GM23338 (cell line): Measurements from ENCODE around the gene SLF2. TPM values are rescaled to one million over a fixed set of nuclear protein-coding genes. Genes with fewer than 3 reads are reported as not detected.

Source experiments
- ATAC-seq: fragments of 200-7000 bp; cut with Tn5 transposase; 3 replicates; pipeline ENCODE4 v1.9.1; 2020
- DNase-seq: peaks from one replicate; pipeline ENCODE4 v3.0.0-alpha.2; 2015; ENCODE audit warnings: low spot score
- H2AFZ ChIP-seq: fragments of 200-600 bp; sonication (generic); 2 replicates; pipeline ENCODE4 v1.8.0; 2016; ENCODE audit warnings: antibody characterized with exemption, mild to moderate bottlenecking, moderate library complexity
- H3F3A ChIP-seq: fragments of 200-600 bp; sonication (generic); replicated peaks from 2 replicates; pipeline ENCODE4 v1.8.0; 2017; ENCODE audit warnings: antibody characterized with exemption, mixed run types, low read depth
- H3K27ac ChIP-seq: fragments of 200-600 bp; sonication (generic); 2 replicates; pipeline ENCODE4 v1.6.1; 2016; ENCODE audit warnings: low read depth
- H3K27me3 ChIP-seq: fragments of 200-600 bp; sonication (generic); 2 replicates; pipeline ENCODE4 v1.8.0; 2016; ENCODE audit warnings: mild to moderate bottlenecking, mixed run types, moderate library complexity; ENCODE audit not compliant: insufficient read depth
- H3K36me3 ChIP-seq: fragments of 200-600 bp; sonication (generic); 2 replicates; pipeline ENCODE4 v1.8.0; 2016; ENCODE audit warnings: mild to moderate bottlenecking; ENCODE audit not compliant: insufficient read depth
- H3K4me1 ChIP-seq: fragments of 200-600 bp; sonication (generic); 2 replicates; pipeline ENCODE4 v1.8.0; 2016; ENCODE audit warnings: mild to moderate bottlenecking, moderate library complexity; ENCODE audit not compliant: insufficient read depth
- H3K4me2 ChIP-seq: fragments of 200-600 bp; sonication (generic); 2 replicates; pipeline ENCODE4 v1.7.1; 2017; ENCODE audit warnings: mixed run types
- H3K4me3 ChIP-seq: fragments of 200-600 bp; sonication (generic); 2 replicates; pipeline ENCODE4 v1.6.1; 2016; ENCODE audit warnings: mixed run types
- H3K79me2 ChIP-seq: fragments of 200-600 bp; sonication (generic); replicated peaks from 2 replicates; pipeline ENCODE4 v1.8.0; 2017; ENCODE audit warnings: mild to moderate bottlenecking; ENCODE audit not compliant: insufficient read depth
- H3K9me2 ChIP-seq: fragments of 200-600 bp; sonication (generic); 2 replicates; pipeline ENCODE4 v1.8.0; 2017; ENCODE audit not compliant: insufficient read depth
- H4K20me1 ChIP-seq: fragments of 200-600 bp; sonication (generic); replicated peaks from 2 replicates; pipeline ENCODE4 v1.8.0; 2017; ENCODE audit warnings: mild to moderate bottlenecking; ENCODE audit not compliant: insufficient read depth
- H3K27ac Mint-ChIP-seq: 2 replicates; pipeline ENCODE4 v1.8.0; 2020; ENCODE audit warnings: inconsistent platforms, mild to moderate bottlenecking, moderate library complexity, mixed read lengths
- H3K27me3 Mint-ChIP-seq: 3 replicates; pipeline ENCODE4 v1.8.0; 2022; ENCODE audit warnings: low read depth, mild to moderate bottlenecking, moderate library complexity, mixed read lengths, inconsistent platforms; ENCODE audit not compliant: insufficient read depth, poor library complexity
- H3K36me3 Mint-ChIP-seq: 3 replicates; pipeline ENCODE4 v1.8.0; 2021; ENCODE audit warnings: low read depth, mild to moderate bottlenecking, inconsistent platforms, moderate library complexity, mixed read lengths
- H3K4me1 Mint-ChIP-seq: 3 replicates; pipeline ENCODE4 v1.8.0; 2020; ENCODE audit warnings: mild to moderate bottlenecking, inconsistent platforms, mixed read lengths
- H3K4me3 Mint-ChIP-seq: 3 replicates; pipeline ENCODE4 v1.8.0; 2021; ENCODE audit warnings: moderate library complexity, mild to moderate bottlenecking, inconsistent platforms, mixed read lengths
- H3K9me3 Mint-ChIP-seq: 3 replicates; pipeline ENCODE4 v1.8.0; 2020; ENCODE audit warnings: moderate library complexity, mild to moderate bottlenecking, inconsistent platforms, mixed read lengths
- CREB1 ChIP-seq: fragments of 250-450 bp; sonication (Bioruptor Pico); IDR thresholded peaks from 2 replicates; pipeline ENCODE4 v1.5.0; 2020; ENCODE audit warnings: low read depth, mild to moderate bottlenecking, moderate library complexity
- ETS1 ChIP-seq: IDR thresholded peaks from 2 replicates; pipeline ENCODE4 v1.6.1; 2016; ENCODE audit warnings: antibody characterized with exemption
- EZH2 ChIP-seq: fragments of 200-600 bp; sonication (generic); IDR thresholded peaks from one replicate; pipeline ENCODE4 v1.8.0; 2017; ENCODE audit warnings: antibody characterized with exemption, mild to moderate bottlenecking, low read depth; ENCODE audit not compliant: unreplicated experiment
- JUNB ChIP-seq: IDR thresholded peaks from one replicate; pipeline ENCODE4 v1.6.1; 2016; ENCODE audit warnings: antibody characterized with exemption; ENCODE audit not compliant: unreplicated experiment
- NANOG ChIP-seq: IDR thresholded peaks from 2 replicates; pipeline ENCODE4 v1.6.1; 2016; ENCODE audit warnings: antibody characterized with exemption, borderline replicate concordance
- POLR2AphosphoS5 ChIP-seq: IDR thresholded peaks from 2 replicates; pipeline ENCODE4 v1.6.1; 2016; ENCODE audit warnings: antibody characterized with exemption, low read depth
- REST ChIP-seq: IDR thresholded peaks from one replicate; pipeline ENCODE4 v1.6.1; 2018; ENCODE audit warnings: antibody characterized with exemption; ENCODE audit not compliant: unreplicated experiment
- STAT1 ChIP-seq: IDR thresholded peaks from one replicate; pipeline ENCODE4 v1.6.1; 2016; ENCODE audit warnings: antibody characterized with exemption; ENCODE audit not compliant: unreplicated experiment
- ZNF114 ChIP-seq: fragments of 250-450 bp; sonication (Bioruptor Pico); IDR thresholded peaks from 2 replicates; pipeline ENCODE4 v1.5.0; 2020; ENCODE audit warnings: mild to moderate bottlenecking, moderate library complexity
- ZNF462 ChIP-seq: fragments of 250-450 bp; sonication (Bioruptor Pico); IDR thresholded peaks from 2 replicates; pipeline ENCODE4 v1.5.0; 2020; ENCODE audit warnings: mild to moderate bottlenecking, moderate library complexity
- polyA plus RNA-seq: library from polyadenylated mRNA; unstranded; fragments of >200 nt; fragmentation: Nextera tagmentation; extraction: Ambion mirVana; gene quantifications from 2 replicates; pipeline ENCODE4 v1.2.1, GENCODE V29; 2016
- total RNA-seq: library from RNA; depleted of rRNA; stranded (reverse); fragments of >200 nt; shearing (Covaris generic); gene quantifications from 2 replicates; pipeline ENCODE4 v1.2.3, GENCODE V29; 2014

SLF2 gene
- total and polyA plus RNA-seq, 2 experiments from 2014 or later, result 13.6 to 22.1 TPM

- Histone ChIP-seq H2AFZ (no peak overlapping the region; the same call in 1 of the 2 replicates), H3F3A (no peaks in the 10 kb centered on the region), H3K36me3 (no peaks in the 10 kb centered on the region), H3K27me3 (peaks cover 14% of the 10 kb centered on the region), H4K20me1 (no peaks in the 10 kb centered on the region), H3K79me2 (no peaks in the 10 kb centered on the region), H3K9me2 (no peaks in the 10 kb centered on the region), H3K4me2 (no peak overlapping the region), H3K4me1 (no peaks in the 10 kb centered on the region; the same call in 1 of the 2 replicates), H3K4me3 (no peak overlapping the region), H3K27ac (no peak overlapping the region)
- no peak for DNase-seq
- TF ChIP-seq NANOG (no peak), ZNF114 (CRISPR knock-in tag) (no peak), CREB1 (CRISPR knock-in tag) (no peak)
- Mint-ChIP-seq H3K27me3 (peaks cover 17% of the 10 kb centered on the region), H3K4me3 (no peak overlapping the region), H3K36me3 (no peaks in the 10 kb centered on the region), H3K27ac (no peak overlapping the region), H3K9me3 (no peaks in the 10 kb centered on the region), H3K4me1 (peaks cover 16% of the 10 kb centered on the region)
- ATAC-seq, result no peak
These were observed 30.5 kb upstream of the SLF2 start for GRCh38 chr10:100882252-100882651.

GRCh38 chr10:100882671-100883311, 30.0 kb upstream of the SLF2 start:
- Histone ChIP-seq H3K27me3 (peaks cover 10% of the 10 kb centered on the region; the same call in 1 of the 2 replicates), H3F3A (no peaks in the 10 kb centered on the region), H2AFZ (no peak overlapping the region; the same call in 1 of the 2 replicates), H3K79me2 (no peaks in the 10 kb centered on the region), H3K9me2 (no peaks in the 10 kb centered on the region), H3K4me1 (no peaks in the 10 kb centered on the region; the same call in 1 of the 2 replicates), H3K4me3 (no peak overlapping the region), H3K4me2 (no peak overlapping the region), H3K36me3 (no peaks in the 10 kb centered on the region), H4K20me1 (no peaks in the 10 kb centered on the region), H3K27ac (no peak overlapping the region)
- H3K27ac Mint-ChIP-seq, result no peak overlapping the region
- H3K4me1 Mint-ChIP-seq, result peaks cover 12% of the 10 kb centered on the region
- no peak overlapping the region for H3K4me3 Mint-ChIP-seq
- no peak for DNase-seq
- H3K9me3 Mint-ChIP-seq, result no peaks in the 10 kb centered on the region
- ATAC-seq, result no peak
- H3K27me3 Mint-ChIP-seq, result peaks cover 14% of the 10 kb centered on the region
- no peaks in the 10 kb centered on the region for H3K36me3 Mint-ChIP-seq
- TF ChIP-seq STAT1 (no peak), POLR2AphosphoS5 (no peak), ETS1 (no peak), REST (no peak), JUNB (no peak), NANOG (no peak), EZH2 (no peak), ZNF462 (CRISPR knock-in tag) (no peak)
